ENCODE measurements around the gene MYBPC2.
"Not testable (repeated sequence)": the region's sequence is repeated elsewhere in the genome, so short reads cannot be mapped to it uniquely, and the experiment has no call there.

Gene MYBPC2

GRCh38 chr19:50432221-50433028 lies at the start of gene MYBPC2:
Gene MYBPC2, plus strand, starts transcription at chr19:50432892. Its CDS starts 62 bp downstream, at chr19:50432954.
- DNase-seq (ENCODE audit: low spot score): no peak

DNA sequence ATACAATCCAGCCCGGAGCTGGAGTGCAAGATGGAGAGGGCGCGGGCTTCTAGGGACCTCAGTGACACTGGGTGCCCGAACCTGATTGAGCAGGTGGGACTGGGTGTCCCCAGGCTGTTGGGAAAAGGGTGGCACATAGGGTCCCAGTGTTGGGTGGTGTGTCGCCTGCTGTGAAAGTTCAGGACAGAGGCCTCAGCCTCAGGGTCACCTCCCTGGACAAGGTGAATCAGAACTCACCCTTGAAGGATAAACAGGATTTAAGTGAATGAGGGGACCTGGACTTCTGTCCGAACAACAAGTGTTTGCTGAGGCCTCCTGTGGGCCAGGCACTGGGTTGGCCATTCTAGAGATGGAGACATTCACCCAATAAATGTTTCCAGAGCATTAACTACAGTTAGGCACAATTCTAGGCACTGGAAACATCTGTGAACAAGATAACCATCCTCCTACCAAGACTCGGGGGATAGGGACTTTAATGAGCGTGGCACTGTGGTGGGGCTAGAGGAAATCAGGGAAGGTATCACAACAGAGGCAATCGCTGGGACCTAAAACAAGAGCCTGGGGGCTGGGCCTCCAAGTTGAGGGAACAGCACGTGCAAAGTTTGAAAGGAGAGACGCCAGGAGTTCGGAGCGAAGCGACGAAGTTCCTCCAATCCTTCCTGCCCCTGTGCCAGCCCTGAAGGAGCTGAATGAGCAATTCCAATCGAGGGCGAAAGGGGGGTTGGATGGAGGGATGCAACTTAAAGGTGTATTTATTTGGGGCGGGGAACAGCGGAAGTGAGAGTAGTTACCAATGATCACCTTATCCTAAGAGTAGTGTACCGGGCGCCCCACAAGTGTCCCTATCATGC lies 49.5 kb upstream of the MYBPC2 start:
- DNase-seq (ENCODE audit: low spot score): no peak

GRCh38 chr19:50383852-50384684 lies 48.6 kb upstream of the MYBPC2 start, which contains the start of gene POLD1:
Gene POLD1, plus strand, starts transcription at chr19:50384347. Its CDS starts 14,505 bp downstream, at chr19:50398852.
- peak; percentile 95 for DNase-seq (ENCODE audit: low spot score)

DNA sequence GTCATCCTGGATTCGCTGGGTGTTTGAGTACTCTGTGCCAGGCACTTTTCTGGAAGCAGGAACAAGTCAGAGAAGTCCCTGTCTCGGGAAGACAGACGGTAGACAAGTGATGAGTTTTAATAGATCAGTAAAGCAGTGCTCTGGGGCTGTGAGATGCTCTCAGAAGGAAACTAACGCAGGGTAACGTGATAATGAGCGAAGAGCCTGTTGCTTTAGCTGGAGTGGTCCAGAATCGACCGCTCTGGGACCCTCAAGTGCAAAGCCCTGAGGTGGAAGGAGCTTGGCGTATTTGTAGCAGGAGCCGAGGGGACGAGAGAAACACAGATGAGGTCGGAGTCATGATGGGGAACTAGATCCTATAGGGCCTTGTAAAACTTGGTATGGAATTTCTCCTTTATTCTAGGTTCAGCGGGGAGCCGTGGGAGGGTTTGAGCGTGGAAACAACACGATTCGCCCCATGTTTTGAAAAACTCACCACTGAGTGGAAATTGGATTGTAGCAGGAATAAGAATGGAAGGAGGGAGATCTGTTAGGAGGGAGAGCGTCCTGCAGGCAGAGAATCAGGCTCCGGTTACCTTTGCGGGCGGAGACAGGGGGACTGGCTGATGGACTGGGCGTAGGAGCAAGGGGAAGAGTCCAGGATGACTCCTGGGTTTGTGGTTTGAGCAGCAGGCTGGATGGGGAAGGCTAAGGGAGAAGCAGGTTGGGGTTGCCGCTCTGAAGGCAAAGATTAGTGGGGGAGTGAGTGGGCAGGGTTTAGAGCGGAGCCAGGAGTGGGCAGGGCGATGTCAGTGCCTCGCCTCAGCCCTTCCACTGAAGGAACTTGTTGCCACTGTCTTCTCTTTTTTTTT lies 47.8 kb upstream of the MYBPC2 start:
- no peak for DNase-seq (ENCODE audit: low spot score)

DNA sequence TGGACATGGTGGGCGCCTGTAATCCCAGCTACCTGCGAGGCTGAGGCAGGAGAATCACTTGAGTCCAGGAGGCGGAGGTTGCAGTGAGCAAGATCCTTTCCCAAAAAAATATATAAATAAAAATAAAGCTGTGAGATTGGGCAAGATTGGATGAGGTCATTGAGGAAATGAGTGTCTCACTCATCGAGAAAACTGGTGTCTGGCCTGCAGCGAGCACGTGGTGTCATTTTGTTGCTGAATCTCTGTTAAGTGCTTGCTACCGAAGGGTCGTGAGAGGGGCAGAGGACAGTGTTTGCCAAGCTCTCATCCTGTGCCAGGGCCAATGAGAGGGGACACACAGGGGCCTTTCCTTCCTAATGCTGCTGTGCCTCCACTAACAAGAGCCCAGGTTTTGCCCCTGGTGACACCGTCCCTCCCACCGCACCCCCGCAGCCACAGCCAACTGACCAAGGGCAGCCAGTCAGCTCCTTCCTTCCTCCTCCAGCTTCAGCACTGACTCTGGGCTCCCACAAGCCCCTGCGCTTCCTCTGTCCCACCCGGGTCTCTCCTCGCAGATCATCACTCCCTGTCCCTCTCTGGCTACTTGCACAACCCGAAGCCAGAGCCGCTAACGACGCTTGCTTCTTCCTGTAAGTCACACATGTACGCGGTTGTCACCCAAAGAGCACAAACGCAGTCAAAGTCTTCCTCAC lies 45.4 kb upstream of the MYBPC2 start:
- no peak for DNase-seq (ENCODE audit: low spot score)

- no peak for DNase-seq (ENCODE audit: low spot score)
These were observed 44.8 kb upstream of the MYBPC2 start for GRCh38 chr19:50387868-50388245.

DNA sequence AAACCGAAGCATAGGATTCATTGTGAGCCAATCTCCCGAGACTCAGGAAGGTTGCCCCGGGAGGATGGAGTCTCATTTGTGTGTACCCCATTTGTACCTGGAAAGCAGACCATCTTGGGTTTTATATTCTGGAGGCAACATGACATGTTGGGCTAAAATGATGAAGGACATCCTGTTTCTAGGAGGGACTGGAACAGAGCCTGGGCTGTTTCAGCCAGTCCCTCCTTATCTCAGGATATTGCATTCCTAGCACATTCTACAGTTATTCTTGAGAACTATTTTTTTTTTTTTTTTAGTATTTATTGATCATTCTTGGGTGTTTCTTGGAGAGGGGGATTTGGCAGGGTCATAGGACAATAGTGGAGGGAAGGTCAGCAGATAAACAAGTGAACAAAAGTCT lies 42.4 kb upstream of the MYBPC2 start:
- DNase-seq (ENCODE audit: low spot score): not testable (repeated sequence)

DNA sequence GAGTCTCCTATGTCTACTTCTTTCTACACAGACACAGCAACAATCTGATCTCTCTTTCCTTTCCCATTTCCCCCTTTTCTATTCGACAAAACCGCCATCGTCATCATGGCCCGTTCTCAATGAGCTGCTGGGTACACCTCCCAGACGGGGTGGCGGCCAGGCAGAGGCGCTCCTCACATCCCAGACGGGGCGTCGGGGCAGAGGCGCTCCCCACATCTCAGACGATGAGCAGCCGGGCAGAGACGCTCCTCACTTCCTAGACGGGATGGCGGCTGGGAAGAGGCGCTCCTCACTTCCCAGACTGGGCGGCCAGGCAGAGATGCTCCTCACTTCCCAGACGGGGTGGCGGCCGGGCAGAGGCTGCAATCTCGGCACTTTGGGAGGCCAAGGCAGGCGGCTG lies 41.7 kb upstream of the MYBPC2 start:
- DNase-seq (ENCODE audit: low spot score): not testable (repeated sequence)

DNA sequence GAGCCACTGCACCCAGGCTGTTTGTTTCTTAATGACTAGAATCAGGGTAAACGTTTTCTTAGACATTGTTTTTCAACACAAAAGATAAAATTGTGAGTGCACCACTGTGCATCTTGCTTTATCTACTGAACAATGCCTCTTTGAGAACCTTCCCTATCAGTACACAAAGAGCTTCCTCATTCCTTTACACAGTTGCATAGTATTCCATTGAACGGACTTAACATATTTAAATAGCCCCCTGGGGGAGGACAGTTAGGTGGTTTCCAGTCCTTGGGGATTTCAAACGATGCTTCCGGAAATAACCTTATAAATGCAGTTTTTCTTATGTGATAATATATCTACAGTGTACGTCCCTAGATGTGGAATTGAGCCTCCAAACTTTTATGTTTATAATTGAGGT lies 39.9 kb upstream of the MYBPC2 start:
- no peak for DNase-seq (ENCODE audit: low spot score)

GRCh38 chr19:50393589-50393988 lies 39.1 kb upstream of the MYBPC2 start:
- no peak for DNase-seq (ENCODE audit: low spot score)

DNA sequence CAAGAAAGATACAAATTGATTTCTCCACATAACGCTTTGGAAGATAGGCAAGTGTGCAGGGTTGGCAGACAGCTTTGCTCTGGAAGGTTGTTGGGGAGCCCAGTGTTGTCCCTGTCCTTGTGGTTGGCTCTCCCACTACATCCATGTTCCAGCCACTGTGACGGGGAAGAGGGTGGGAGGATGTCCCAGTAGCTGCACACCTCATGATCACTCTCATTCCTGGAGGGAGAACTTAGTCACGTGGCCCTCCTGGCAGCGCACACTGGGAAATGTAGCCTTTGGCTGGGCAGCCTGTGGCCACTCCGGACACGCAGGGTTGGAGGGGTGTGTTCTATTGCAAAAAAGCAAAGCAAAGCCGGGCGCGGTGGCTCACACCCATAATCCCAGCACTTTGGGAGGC lies 38.7 kb upstream of the MYBPC2 start:
- peak; percentile 62 for DNase-seq (ENCODE audit: low spot score)

DNA sequence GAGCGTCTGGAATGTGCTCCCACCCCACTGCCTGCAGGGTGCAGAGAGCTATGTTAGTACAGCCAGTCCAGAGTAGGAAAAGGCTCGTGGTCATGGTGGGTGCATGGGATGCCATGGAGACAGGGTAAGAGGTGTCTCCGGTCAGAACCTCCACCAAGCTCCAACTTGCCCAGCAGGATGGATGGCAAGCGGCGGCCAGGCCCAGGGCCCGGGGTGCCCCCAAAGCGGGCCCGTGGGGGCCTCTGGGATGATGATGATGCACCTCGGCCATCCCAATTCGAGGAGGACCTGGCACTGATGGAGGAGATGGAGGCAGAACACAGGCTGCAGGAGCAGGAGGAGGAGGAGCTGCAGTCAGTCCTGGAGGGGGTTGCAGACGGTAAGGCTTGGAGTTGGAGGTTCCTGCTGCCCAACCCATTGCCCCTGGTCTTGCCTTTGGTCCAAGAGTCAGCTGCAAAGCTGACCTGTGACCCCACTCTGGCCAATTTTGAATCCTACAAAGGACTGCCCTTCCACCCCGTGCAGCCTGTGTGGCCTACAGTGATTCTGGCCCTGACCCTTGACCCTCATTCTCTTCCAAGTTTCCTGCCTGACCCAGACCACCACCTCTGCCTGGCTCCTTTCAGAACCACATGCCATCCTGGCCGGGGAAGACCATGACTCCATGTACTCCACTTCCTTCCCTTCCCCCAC lies 33.9 kb upstream of the MYBPC2 start:
- peak; percentile 51 for DNase-seq (ENCODE audit: low spot score)

DNA sequence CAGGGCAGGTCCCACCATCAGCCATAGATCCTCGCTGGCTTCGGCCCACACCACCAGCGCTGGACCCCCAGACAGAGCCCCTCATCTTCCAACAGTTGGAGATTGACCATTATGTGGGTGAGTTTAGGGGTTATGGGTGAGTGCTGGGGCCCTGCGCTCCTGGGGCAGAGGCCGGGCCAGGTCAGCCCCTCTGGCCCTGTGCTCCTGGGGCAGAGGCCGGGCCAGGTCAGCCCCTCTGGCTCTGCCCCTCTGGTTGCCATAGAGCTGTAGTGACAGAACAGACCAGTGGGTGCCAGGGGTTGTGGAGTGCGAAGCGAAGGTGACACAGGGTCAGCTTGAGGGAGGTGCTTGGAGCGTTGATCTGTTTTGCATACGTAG lies 33.3 kb upstream of the MYBPC2 start:
- DNase-seq (ENCODE audit: low spot score): no peak

GRCh38 chr19:50401605-50402450 lies 30.9 kb upstream of the MYBPC2 start:
- peak; percentile 55 for DNase-seq (ENCODE audit: low spot score)

DNA sequence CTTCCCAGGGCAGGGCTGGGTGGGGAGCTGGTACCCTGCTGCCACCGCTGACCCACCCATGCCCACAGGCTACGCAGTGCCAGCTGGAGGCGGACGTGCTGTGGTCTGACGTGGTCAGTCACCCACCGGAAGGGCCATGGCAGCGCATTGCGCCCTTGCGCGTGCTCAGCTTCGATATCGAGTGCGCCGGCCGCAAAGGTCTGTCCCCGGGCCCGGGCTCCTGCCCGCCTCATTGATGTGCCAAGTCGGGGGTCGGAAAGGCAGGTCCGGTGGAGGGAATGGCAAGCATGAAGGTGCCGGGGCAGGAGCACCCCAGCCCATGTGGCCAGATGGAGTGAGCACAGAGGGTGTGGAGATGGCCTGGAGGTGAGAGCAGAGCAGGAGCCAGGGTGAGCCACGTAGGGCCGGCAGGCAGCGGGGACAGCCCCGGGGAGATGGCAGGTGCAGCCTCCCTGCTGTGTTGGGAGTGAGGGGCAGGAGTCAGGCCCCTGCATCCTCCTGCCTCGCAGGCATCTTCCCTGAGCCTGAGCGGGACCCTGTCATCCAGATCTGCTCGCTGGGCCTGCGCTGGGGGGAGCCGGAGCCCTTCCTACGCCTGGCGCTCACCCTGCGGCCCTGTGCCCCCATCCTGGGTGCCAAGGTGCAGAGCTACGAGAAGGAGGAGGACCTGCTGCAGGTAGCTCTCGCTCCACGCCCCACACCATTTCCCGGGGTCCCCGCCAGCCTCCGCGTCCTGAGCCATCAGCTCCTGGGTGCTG lies 30.0 kb upstream of the MYBPC2 start:
- no peak for DNase-seq (ENCODE audit: low spot score)

GRCh38 chr19:50406156-50406820 lies 26.4 kb upstream of the MYBPC2 start:
- DNase-seq (ENCODE audit: low spot score): no peak

- no peak for DNase-seq (ENCODE audit: low spot score)
These were observed 25.9 kb upstream of the MYBPC2 start for GRCh38 chr19:50406829-50407228.

GRCh38 chr19:50409347-50409746 lies 23.3 kb upstream of the MYBPC2 start:
- DNase-seq (ENCODE audit: low spot score): no peak
